Fibroblast of skin of left biceps (primary cell): ENCODE measurements around the gene NEDD8.
A peak's percentile ranks its signal among the peaks of the same experiment; 100 is the strongest.
"Not testable (repeated sequence)": the region's sequence is repeated elsewhere in the genome, so short reads cannot be mapped to it uniquely, and the experiment has no call there.

Experiments used
- DNase-seq, 2 experiments: peaks; one replicate each; pipeline ENCODE4 v3.0.0-alpha.2; 2013; ENCODE audit warnings: low read depth in 2 of 2

The NEDD8 gene

DNA sequence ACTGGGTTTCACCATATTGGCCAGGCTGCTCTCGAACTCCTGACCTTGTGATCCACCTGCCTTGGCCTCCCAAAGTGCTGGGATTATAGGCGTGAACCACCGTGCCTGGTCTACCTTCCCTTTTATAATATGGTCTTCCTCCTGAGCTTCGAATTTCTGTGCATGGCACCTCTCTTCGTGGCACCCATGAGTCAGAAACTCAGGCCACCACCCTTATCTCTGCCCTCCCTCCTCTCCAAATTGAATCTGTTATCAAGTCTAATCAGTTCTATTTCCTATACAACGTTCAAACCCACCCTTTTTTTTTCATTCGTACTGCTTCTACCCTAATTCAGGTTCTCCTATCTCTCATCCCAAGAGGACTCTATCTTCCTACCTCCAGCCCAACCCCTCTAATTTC is 15.3 kb upstream of the NEDD8 start:
- no peak for DNase-seq

DNA sequence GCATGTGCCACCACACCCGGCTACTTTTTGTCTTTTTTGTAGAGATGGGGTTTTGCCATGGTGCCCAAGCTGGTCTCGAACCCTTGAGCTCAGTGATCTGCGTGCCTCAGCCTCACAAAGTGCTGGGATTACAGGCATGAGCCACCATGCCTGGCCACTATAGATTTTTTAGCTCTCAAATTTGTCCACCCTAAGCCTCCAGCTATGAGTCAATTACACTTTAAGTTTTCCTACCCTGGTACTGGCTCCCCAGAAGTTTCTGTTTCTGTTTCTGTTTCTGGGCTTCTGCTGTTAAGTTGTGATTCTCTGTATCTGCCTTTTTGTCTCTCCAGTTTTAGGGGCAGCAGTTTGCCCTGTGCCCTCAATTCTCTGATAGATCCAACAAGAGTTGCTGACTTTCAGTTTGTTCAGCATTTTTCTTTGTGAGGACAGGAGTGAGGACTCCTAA is 14.6 kb upstream of the NEDD8 start:
- DNase-seq, result no peak

DNA sequence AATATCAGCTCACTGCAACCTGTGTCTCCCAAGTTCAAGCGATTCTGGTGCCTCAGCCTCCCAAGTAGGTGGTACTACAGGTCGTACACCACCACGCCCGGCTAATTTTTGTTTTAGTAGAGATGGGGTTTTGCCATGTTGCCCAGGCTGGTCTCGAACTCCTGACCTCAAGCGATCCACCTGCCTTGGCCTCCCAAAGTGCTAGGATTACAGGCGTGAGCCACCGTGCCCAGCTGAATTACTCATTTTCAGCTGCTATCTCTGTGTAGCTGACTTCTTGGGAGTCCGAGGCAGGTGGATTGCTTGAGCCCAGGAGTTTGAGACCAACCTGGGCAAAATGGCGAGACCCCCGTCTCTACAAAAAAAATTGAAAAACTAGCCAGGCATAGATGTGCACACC is 13.2 kb upstream of the NEDD8 start:
- DNase-seq, result not testable (repeated sequence)

DNA sequence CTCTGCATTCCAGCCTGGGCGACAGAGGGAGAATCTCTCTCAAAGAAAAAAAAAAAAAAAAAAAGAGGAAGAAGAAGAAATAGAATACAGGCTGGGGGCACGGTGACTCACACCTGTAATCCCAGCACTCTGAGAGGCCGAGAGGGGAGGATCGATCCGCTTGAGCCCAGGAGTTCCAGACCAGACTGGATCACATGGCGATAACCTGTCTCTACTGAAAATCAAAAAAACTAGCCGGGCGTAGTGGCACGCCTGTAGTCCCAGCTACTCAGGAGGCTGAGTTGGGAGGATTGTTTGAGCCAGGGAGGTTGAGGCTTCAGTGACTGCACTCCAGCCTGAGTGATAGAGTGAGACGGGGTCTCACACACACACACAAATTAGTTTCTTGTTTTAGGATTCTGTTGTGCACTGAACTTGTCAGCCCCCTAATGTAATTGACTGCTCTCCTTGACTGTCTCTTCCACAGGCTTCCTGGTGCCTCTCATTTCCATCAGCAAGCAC is 11.2 kb upstream of the NEDD8 start:
- no peak for DNase-seq

DNA sequence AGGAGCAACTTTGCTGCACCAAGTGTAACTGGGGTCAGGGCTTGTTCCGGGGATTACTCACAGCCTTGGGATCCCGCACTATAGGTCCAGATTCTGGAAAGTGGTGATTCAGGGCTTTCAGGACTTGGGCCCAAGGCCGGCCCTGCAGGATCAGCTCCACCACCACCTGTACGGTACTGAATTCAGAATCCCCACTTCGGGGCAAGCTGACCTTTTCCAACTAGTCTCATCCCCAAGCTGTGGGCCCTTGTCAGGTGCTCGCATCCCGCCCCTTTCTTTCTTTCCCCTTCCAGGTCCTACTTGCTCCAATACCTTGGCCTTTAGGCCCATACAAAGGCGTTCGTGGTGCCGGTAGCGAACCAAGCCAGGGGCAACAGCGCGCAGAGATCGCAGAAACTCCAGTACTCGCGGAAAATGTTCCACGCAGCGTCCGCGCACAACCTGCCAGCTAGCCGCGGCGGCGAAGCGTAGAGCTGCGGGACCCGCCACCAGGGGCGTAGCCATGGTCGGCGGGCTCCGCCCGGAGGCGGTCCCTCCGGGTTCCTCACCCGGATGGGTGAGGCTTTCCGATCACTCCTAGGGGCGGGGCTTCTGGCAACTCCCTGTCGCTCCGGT is 9.8 kb upstream of the NEDD8 start:
- DNase-seq, result peak; percentile 63 to 78

DNA sequence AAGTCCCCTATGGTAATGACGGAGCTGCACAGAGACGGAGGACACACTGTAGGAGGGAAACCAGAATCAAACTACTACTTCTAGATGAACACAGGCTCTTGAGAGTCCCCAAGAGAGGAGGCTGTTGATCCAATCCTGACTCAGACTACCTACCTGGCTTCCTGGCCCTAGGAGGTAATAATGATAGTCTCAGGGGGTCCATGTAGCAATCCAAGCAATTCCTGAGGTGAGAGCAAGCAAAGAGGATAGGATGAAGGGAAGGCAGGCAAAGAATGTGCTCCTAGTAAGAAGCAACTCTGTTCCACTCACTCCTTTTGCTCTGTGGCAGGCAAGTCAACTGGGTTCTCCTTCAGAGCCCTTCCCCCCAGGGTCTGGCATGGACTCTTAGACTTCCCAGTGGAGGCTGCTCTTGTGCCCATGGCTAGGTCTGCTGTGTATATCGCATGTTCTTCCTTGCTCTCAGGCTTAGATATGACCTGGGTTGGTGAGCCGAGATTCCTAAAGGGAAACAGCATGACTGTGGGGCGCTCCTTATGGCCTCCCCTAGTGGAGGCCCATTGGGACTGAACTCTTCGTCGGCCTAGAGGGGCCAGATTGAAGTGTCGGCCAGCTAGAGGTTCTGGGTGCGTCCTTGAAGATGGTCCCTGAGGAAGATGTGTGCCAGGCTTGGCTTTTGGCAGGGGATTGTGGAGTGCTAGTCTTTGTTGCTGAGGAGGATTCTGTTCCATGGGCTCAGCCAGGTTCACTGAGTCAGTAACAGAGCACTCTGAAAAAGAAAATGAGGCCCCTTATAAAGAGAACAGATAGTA is 8.1 kb upstream of the NEDD8 start:
- no peak for DNase-seq

DNA sequence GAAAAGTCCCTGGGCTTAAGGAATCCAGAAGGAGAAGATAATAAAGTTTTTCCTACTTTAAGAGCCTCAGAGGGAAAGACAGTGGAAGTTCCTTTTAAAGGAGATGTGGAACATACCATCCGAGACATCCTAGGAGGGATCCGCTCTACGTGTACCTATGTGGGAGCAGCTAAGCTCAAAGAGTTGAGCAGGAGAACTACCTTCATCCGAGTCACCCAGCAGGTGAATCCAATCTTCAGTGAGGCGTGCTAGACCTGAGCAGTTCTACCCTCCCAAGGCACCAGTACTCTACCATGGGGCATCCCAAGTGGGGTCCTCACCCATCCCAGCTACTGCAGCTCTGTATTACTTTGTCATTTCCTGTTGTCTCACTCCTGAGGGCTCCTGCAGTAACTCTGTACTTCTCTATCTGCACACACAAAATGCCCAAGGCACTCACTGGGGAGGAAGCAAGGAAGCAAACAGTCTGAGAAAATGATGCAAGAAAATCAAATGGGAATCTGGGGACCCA is 6.4 kb upstream of the NEDD8 start:
- no peak for DNase-seq

DNA sequence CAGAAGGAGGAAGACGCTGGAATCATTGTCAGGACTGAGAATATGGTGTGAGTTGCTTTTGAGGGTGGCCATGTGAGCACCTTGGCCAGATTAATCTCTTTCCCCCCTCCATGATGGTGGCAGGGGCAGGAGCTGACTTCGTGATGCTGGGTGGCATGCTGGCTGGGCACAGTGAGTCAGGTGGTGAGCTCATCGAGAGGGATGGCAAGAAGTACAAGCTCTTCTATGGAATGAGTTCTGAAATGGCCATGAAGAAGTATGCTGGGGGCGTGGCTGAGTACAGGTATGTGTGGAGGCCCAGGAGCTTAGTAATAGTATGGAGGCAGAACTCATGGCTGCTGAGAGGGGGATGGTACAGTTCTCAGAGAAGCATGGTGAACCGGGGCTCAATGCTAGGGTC is 6.0 kb upstream of the NEDD8 start:
- no peak for DNase-seq

DNA sequence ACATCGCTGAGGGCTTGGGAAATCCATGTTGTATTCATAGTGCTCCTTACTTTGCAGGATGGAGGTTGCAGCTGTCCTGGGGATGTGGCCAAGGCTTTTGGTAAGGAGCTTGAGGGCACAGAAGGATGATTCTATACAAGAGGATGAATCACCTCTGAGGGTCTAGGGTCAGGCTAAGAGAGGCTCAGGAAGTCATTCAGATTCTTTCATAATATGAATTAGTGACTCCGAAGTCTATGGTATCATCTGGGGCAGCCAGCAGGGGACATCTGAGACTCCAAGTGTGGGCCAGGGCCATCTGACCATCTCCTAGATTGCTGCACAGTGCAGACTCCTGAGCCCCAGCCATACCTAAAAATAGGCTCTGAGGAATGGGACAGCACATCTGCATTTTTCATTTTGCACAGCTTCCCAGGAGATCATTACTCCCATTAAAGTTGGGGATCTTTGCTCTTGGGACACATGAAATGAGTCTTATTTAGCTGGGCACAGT is 5.3 kb upstream of the NEDD8 start:
- no peak for DNase-seq

DNA sequence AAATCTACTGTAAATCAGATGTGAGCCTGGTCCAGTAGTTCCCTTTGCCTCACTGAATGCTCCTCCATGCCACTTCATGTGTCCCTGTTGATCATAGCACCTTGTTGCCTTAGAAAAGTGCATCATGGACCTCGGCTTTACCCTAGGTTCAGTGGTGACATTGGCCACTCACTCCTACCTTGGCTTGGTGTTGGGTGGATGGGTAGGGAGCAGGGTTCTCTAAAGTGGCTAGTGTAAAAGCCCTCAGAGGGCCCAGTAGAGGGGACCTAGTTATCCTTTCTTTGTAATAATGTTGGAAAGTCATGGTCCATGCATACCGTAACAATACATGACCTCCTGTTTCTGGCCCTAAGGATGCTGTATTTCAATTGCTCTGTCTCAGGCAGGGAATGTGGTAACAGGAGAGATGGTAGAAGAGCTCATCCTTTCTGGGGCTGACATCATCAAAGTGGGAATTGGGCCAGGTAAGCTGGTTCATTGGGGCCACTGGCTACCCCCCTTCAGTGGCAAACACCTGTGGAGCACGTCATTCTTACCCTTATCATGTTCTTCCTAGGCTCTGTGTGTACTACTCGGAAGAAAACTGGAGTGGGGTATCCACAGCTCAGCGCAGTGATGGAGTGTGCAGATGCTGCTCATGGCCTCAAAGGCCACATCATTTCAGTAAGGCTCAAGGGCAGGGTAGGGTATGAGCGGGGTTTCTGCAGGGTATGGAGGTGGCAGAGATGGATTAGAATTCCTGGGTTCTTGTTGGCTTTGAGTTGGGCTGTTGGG is 4.7 kb upstream of the NEDD8 start:
- DNase-seq, result no peak

DNA sequence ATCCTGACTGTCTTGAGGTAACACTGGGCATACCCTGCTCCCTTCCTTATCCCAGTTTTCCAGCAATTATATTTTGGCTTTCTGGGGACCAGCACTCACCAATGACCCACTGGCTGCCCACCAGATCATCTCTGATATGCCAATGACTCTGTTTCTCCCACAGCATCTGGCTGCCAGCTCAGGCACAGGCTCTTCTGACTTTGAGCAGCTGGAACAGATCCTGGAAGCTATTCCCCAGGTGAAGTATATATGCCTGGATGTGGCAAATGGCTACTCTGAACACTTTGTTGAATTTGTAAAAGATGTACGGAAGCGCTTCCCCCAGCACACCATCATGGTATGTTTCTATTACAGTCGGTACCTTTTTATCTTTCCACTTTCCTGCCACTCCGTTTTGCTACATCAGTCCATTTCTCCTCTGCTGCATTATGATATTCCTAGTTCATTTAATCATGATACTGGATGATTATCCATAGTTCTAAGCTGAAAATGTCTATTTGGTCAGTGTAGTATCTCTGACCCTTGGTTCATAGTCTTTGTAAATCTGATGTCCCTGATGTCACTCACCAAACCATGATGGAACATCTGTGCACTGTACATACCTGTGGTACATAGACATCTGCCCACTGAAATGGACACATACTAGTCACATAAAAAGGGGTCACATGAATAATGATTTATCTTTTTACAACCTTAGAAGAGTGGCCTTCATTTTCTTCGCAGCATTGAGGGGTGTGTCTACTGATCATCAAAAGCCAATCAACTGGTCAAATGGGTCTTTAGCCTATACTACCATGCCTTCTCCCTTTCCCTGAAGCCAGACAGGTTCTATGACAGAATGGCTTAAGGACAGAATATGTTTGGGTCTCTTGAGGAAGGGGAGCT is 3.9 kb upstream of the NEDD8 start:
- DNase-seq, result no peak

DNA sequence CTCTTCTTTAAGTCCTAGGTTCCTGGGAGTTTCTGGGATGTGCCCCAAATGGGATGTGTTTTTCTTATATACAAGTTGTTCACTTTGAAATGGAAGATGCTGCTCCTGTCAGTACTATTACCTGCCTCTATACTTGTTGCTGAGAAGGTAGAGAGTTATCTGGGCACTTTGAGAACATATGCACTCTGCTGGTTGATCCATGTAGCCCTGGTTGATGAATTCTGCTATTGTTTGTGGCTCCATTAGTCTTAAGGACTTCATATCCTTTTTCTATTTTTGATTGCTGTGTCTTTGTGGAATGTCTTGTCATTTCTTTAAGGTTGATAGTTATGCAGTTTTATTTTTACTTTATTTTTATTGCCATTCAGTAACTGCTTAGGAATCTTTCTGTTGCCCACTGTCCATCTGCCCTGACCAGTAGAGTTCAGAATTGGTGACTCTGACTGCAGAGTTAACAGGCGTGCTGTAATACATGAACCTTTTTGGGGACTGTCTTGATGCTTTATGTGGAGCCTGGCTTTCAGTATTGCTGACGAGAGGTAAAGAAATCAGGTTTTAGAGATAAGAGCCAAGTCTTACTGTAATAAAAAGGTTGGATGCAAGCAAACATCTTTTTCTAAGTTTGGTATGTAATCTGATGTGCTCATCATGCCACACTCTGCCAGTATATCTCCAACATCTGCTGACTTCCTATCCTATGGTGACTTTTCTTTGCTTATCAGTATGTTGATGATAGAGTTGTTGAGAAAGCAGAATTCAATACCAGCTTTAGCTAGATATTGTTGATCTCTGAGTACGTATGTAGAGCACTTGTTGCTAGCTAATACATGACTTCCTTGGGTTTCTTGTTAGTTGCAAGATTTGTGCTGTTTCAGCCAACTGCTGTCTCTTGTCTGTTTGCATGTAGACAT is 2.2 kb upstream of the NEDD8 start:
- no peak for DNase-seq

DNA sequence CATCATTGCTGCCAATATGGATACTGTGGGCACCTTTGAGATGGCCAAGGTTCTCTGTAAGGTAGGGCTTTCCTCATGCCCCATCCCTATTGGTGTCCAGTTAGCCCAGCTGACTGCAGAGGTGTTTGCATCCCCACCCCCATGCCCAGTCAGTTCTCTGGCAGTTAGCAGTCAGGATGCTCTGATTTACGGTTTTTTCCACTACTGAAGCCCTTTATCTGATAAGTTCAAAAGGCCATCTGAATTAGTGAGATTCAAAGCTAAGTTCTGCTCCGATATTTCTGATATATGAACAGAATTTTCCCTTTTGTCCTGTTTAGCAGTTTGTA is 1.3 kb upstream of the NEDD8 start:
- DNase-seq, result no peak

DNA sequence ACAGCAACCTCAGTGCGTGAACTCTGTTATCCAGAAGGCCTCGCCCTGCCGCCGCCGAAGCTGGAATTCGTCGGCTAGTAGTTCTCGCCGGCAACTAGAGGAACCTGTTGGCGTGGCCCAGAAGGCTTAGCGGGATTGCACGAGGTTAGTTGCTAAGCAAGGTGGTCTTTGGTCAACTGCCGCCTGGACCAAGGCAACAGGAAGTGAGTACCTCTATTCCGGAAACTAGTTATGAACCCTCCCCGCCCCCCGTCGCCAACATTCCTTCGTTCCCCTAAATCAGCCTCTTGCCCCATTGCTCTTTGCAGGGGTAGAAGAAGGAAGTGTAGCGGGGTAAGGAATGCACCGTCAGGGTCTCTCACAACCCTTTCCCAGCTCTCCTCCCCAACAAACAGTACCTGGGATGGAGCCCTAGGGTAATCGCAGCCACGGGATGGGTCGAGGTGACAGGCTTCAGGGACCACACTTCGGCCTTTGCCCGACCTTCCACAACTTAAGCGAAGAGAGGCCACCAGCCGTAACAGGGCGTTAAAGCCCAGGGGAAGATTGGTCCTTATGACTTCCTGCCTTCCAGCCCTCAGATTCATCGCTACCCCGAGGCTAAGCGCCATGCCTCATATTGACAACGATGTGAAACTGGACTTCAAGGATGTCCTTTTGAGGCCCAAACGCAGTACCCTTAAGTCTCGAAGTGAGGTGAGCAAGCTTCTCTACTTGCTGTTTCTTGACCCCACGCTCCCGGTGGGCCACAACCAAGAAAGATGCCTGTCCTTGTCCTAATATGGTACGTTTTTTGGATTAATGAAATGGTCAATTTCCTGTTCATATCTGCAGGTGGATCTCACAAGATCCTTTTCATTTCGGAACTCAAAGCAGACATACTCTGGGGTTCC is 724 bp upstream of the NEDD8 start, which contains the start of gene GMPR2:
GMPR2 (plus strand) TSS at position 285 of the 893 bp plus-strand sequence; CDS start at position 610, 325 bp downstream.
- DNase-seq, result no peak

DNA sequence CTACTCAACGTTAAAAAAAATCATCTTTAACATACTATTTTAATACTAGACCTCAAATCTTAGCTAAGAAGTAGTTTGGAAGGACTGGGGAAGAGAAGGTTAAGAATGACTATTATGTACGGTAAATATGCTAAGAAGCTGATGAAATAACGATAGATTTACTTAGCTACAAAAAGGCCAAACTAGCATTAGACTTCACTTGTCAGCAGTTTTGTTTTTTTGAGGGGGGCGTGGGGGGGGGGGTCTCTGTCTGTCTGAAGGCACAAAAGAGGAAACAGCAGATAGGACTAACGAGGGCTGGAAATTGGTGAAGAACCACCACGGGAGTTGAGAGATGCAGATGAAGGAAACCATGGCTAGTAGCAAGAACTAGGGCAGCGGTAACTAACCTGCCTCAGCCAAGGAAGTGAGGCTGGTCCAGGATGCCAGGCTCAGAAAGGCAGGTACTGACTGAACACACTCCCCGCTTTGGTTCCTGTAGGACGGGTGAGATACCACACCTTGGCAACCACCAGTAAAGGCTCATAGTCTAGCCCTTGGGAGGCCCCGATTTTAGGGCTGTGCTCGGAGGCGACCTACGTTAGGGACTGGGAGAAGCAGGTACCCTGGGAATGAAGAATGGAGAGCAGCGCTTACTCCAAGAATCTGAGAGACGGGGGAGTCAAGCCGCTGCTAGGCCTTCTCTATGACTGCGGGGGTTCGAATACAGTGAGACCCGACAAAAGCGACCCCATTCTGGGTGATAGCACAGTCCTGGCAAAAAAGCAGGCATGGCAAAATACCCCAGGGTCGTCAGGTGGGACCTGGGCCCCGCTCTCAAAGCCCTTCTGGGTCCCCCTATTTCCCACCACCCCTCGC is 675 bp downstream of the NEDD8 start:
- DNase-seq, result no peak

DNA sequence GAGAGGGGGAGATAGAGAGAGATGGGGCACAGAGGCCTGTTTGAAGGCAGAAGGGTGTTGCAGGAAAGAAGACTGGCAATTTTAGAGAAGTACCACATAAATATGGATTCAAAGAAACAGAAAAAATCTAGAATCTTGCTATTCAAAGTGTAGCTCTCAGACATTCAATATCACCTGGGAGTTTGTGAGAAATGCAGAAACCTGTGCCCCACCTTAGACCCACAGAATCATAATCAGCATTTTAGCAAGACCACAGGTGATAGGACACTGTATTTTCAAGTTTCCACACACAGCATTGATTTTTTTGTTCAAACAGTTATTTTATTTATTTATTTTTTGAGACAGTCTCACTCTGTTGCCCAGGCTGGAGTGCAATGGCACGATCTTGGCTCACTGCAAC is 3.3 kb downstream of the NEDD8 start:
- DNase-seq, result no peak

DNA sequence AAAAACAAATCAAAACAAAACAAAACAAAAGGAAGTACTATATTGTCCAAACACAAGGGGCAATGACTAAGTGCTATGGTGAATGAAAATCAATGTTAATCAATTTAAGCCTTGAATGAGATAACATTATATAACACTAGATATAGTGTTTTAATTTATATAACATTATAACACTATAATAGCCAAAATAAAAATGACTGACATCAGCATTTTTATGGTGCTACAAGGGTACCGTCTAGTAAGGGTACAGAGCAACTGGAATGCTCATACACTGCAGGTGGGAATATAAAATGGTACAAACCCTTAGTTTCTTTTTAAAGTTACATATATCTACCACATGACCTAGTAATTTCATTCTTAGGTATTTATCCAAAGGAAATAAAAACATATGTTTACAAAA is 5.7 kb downstream of the NEDD8 start:
- no peak for DNase-seq

DNA sequence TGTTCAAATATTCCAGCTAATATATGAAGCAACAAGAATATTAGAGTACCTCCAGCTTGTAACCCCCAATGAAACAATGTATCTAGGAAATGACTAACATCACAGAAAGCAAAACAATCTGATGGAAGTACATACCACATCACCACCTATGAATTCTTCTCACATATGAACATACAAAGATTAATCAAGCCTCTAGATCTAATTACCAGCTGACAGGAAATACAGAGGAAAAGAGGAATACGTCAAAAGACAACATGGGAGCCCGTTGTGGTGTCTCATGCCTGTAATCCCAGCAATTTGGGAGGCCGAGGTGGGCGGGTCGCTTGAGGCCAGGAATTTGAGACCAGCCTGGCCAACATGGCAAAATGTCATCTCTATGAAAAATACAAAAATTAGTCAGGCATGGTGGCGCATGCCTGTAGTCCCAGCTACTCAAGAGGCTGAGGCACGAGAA is 7.5 kb downstream of the NEDD8 start:
- peak; percentile 80 to 85 for DNase-seq
